HEK293T (cell line): ENCODE data around the gene PFDN5.

ENCODE experiments used
- CTCF ChIA-PET: fragments of 350-600 bp; formaldehyde crosslinking; extraction: SDS; loops from one replicate; lab custom pipeline; 2021; ENCODE audit warnings: antibody characterized with exemption, inconsistent platforms; lab: Yijun Ruan, JAX
- POLR2A ChIA-PET: fragments of 350-600 bp; formaldehyde crosslinking; extraction: SDS; loops from one replicate; lab custom pipeline; 2020; ENCODE audit warnings: antibody characterized with exemption, inconsistent platforms; lab: Yijun Ruan, JAX
- DNase-seq: peaks from one replicate; pipeline ENCODE4 v3.0.0; 2012; ENCODE audit warnings: mixed read lengths; ENCODE audit errors: extremely low spot score
- ARNT ChIP-seq: fragments of 450-650 bp; IDR thresholded peaks from 2 replicates; pipeline ENCODE4 v1.6.1; 2017; ENCODE audit warnings: mild to moderate bottlenecking
- BHLHE40 ChIP-seq: fragments of 450-650 bp; IDR thresholded peaks from 2 replicates; pipeline ENCODE4 v1.6.1; 2016; ENCODE audit warnings: mild to moderate bottlenecking, moderate library complexity, borderline replicate concordance
- CTBP1 ChIP-seq: fragments of 450-650 bp; IDR thresholded peaks from 2 replicates; pipeline ENCODE4 v1.6.1; 2016; ENCODE audit warnings: borderline replicate concordance
- ELF4 ChIP-seq: fragments of 450-650 bp; IDR thresholded peaks from 2 replicates; pipeline ENCODE4 v1.6.1; 2017; ENCODE audit warnings: antibody characterized with exemption
- FOXA1 ChIP-seq: fragments of 450-650 bp; IDR thresholded peaks from 2 replicates; pipeline ENCODE4 v1.6.1; 2016; ENCODE audit warnings: mild to moderate bottlenecking
- FOXK2 ChIP-seq: fragments of 450-650 bp; IDR thresholded peaks from 2 replicates; pipeline ENCODE4 v1.6.1; 2016; ENCODE audit warnings: mild to moderate bottlenecking
- FOXM1 ChIP-seq: fragments of 450-650 bp; IDR thresholded peaks from 2 replicates; pipeline ENCODE4 v1.6.1; 2017; ENCODE audit warnings: mild to moderate bottlenecking, borderline replicate concordance
- HDGF ChIP-seq: fragments of 450-650 bp; IDR thresholded peaks from 2 replicates; pipeline ENCODE4 v1.6.1; 2017; ENCODE audit warnings: antibody characterized with exemption, borderline replicate concordance
- L3MBTL2 ChIP-seq: fragments of 450-650 bp; conservative IDR thresholded peaks from 2 replicates; pipeline ENCODE4 v1.6.1; 2016; ENCODE audit warnings: mild to moderate bottlenecking
- LEF1 ChIP-seq: fragments of 450-650 bp; IDR thresholded peaks from 2 replicates; pipeline ENCODE4 v1.6.1; 2017; ENCODE audit warnings: mild to moderate bottlenecking, borderline replicate concordance
- NFRKB ChIP-seq: fragments of 450-650 bp; IDR thresholded peaks from 2 replicates; pipeline ENCODE4 v1.6.1; 2016; ENCODE audit warnings: mild to moderate bottlenecking, moderate library complexity
- SP1 ChIP-seq: fragments of 450-650 bp; IDR thresholded peaks from 2 replicates; pipeline ENCODE4 v1.6.1; 2017
- SUZ12 ChIP-seq: fragments of 450-650 bp; IDR thresholded peaks from 2 replicates; pipeline ENCODE4 v1.6.1; 2016; ENCODE audit warnings: mild to moderate bottlenecking
- TARDBP ChIP-seq: fragments of 450-650 bp; IDR thresholded peaks from 2 replicates; pipeline ENCODE4 v1.6.1; 2016
- ZNF384 ChIP-seq: fragments of 450-650 bp; IDR thresholded peaks from 2 replicates; pipeline ENCODE4 v1.6.1; 2016
- TF ChIP-seq, protein P1 (sequence below): fragments of 450-650 bp; IDR thresholded peaks from 2 replicates; pipeline ENCODE4 v1.6.1; 2016

The PFDN5 gene

DNA sequence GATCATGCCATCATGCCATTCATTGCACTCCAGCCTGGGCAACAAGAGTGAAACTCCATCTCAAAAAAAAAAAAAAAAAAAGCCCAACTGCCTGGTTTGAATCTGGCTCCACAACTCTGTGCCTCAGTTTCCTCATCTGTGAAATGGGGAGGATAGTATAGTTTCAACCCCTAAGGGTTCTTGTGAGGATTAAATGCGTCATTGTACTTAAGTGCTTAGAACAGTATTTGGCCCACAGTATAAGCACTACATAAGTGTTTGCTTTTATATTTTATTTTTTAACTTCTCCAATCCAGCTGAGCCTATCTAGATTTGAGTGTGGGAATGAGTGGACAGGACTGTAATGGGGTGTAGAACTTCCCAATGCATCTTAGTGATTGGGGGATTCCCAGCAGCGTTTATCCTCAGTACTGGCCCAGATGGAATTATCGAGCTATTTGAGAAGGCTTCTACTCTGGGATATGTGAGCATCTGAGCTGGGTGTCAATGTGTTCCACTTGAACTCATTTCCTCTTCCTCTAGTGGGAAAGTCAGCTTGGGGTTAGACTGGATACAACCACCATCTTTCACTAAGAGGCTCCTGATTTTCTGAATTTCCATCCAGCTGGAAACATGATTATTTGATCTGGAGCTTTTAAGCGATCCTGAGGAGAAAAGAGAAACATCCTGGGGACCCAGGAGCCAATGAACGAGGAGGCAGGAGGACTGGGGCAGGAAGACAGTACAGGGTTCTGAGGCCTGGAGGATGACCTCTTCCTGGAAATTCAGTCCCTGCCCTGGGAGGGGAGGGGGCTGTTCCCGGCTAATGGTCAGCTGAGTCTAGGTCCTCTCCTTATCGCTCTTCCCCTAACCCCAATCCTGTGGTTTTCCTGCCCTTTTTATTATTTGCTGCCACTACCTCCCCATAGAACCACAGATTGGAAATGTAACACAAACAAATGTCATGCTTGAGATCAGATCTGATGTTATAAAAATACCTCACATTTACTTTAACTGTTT lies 36.5 kb upstream of the PFDN5 start:
- POLR2A ChIA-PET: no interaction called here
- TF ChIP-seq LEF1 (no peak), ELF4 (no peak), HDGF (no peak), L3MBTL2 (no peak), FOXA1 (no peak), ZNF384 (no peak), NFRKB (no peak), SP1 (no peak), ARNT (no peak), FOXM1 (no peak), TARDBP (no peak)
- TF ChIP-seq, protein P1, sequence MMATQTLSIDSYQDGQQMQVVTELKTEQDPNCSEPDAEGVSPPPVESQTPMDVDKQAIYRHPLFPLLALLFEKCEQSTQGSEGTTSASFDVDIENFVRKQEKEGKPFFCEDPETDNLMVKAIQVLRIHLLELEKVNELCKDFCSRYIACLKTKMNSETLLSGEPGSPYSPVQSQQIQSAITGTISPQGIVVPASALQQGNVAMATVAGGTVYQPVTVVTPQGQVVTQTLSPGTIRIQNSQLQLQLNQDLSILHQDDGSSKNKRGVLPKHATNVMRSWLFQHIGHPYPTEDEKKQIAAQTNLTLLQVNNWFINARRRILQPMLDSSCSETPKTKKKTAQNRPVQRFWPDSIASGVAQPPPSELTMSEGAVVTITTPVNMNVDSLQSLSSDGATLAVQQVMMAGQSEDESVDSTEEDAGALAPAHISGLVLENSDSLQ: no peak
- CTCF ChIA-PET: interaction anchor here (0.6 to 1.3 kb wide), 4 partner anchors 9 to 177 kb away, joined by 3 to 5 read pairs (median 4); partner anchors contain the start of gene ESPL1
- DNase-seq: no peak

GRCh38 chr12:53259891-53260290 lies 35.5 kb upstream of the PFDN5 start:
- ChIA-PET CTCF (interaction anchor here (0.7 kb wide), 1 partner anchor 157 kb away, joined by 8 read pairs; no protein-coding TSS in a partner anchor), POLR2A (no interaction called here)
- TF ChIP-seq ARNT (no peak), L3MBTL2 (no peak)
- DNase-seq: no peak

- POLR2A ChIA-PET: interaction anchor here (0.9 to 1.2 kb wide), 2 partner anchors 55 to 85 kb away, joined by 3 read pairs; partner anchors contain the start of genes CSAD and ZNF740
- CTCF ChIA-PET: interaction anchor here (1.1 to 6.1 kb wide), 2 partner anchors 12 to 52 kb away, joined by 3 to 70 read pairs; no protein-coding TSS in a partner anchor
- TF ChIP-seq FOXM1 (no peak), CTBP1 (no peak), SUZ12 (no peak), ZNF384 (no peak), NFRKB (no peak), TARDBP (no peak), ELF4 (no peak), SP1 (no peak), LEF1 (no peak), FOXA1 (no peak), ARNT (no peak), FOXK2 (no peak), L3MBTL2 (no peak), BHLHE40 (no peak), HDGF (no peak)
- TF ChIP-seq, protein P1: no peak
- no peak for DNase-seq
Measured at GRCh38 chr12:53265783-53266182, 29.6 kb upstream of the PFDN5 start.

DNA sequence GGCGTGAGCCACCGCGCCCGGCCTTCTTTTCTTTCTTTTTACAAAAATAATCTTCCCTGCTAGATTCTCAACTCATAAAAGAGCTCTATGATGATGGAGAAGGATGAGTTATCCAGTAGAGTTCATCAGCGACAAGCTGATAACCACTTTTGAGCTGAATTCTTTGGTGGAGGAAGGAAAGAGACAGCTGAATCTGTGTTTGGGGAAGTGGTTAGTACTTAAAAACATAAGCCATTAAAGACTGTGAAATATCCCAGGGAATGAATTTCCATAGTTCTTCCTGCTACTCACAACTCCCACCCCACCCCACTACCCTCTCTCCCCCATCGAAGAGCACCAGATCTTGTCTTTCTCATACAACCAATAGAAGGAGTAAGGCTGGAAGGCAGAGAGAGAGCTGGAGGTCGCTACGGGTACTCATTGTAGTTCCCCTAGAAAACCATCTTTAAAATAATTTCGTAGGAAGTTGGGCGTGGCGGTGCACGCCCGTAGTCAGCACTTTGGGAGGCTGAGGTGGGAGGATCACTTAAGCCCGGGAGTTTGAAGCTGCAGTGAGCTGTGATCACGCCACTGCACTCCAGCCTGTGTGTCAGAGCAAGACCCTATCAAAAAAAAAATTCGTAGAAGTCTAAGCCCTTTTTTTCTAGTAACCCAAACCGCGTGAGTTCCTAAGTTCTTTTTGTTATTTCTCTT lies 27.9 kb upstream of the PFDN5 start:
- ChIA-PET CTCF (interaction anchor here (0.6 to 6.1 kb wide), 17 partner anchors 9 to 220 kb away, joined by 3 to 70 read pairs (median 3); partner anchors contain the start of genes AAAS and PFDN5), POLR2A (interaction anchor here (0.6 to 3.4 kb wide), 18 partner anchors 11 to 234 kb away, joined by 3 to 20 read pairs (median 6); partner anchors contain the start of genes AAAS, CSAD, PFDN5 and SPRYD3)
- DNase-seq: no peak
- TF ChIP-seq BHLHE40: no peak
- no peak for TF ChIP-seq FOXK2
- TF ChIP-seq ZNF384: no peak
- no peak for TF ChIP-seq ELF4
- no peak for TF ChIP-seq ARNT
- no peak for TF ChIP-seq SUZ12
- no peak for TF ChIP-seq LEF1
- TF ChIP-seq, protein P1: no peak
- TF ChIP-seq SP1: no peak
- TF ChIP-seq L3MBTL2: no peak
- no peak for TF ChIP-seq FOXM1
- no peak for TF ChIP-seq TARDBP
- no peak for TF ChIP-seq HDGF
- no peak for TF ChIP-seq CTBP1
- TF ChIP-seq FOXA1: no peak

GRCh38 chr12:53267999-53268629 lies 27.2 kb upstream of the PFDN5 start, which contains the start of gene ESPL1:
Gene ESPL1 (plus strand): TSS chr12:53268299. CDS start chr12:53268767, 468 bp downstream.
- DNase-seq: peak; percentile 88

More at GRCh38 chr12:53267999-53268629, 27.2 kb upstream of the PFDN5 start, which contains the start of gene ESPL1:
- ChIA-PET CTCF (interaction anchor here (0.6 to 6.1 kb wide), 16 partner anchors 9 to 128 kb away, joined by 3 to 70 read pairs (median 4); partner anchors contain the start of genes AAAS and PFDN5), POLR2A (interaction anchor here (0.6 to 3.4 kb wide), 20 partner anchors 10 to 233 kb away, joined by 3 to 20 read pairs (median 6); partner anchors contain the start of genes AAAS, CSAD, MYG1 and PFDN5)
- TF ChIP-seq FOXM1: peak; percentile 70; the same call in 1 of the 2 replicates
- TF ChIP-seq NFRKB: no peak
- no peak for TF ChIP-seq CTBP1
- no peak for TF ChIP-seq FOXK2
- TF ChIP-seq ARNT: no peak
- 0 out of 2 replicates have a peak, but pooled peaks have one; percentile 19 for TF ChIP-seq ELF4
- TF ChIP-seq L3MBTL2: peak; percentile 69
- no peak for TF ChIP-seq SUZ12
- TF ChIP-seq ZNF384: no peak
- TF ChIP-seq FOXA1: no peak
- no peak for TF ChIP-seq SP1
- no peak for TF ChIP-seq TARDBP
- TF ChIP-seq, protein P1: peak; percentile 97
- no peak for TF ChIP-seq HDGF
- TF ChIP-seq BHLHE40: no peak
- no peak for TF ChIP-seq LEF1
